SK-N-SH (cell line): ENCODE results near the gene TBCD. TPM values are rescaled to one million over a fixed set of nuclear protein-coding genes. Genes with fewer than 3 reads are reported as not detected.

Source experiments
- CTCF ChIA-PET: fragments of 300-600, 350-600 bp; formaldehyde crosslinking; extraction: SDS; loops from one replicate; lab custom pipeline; 2021; lab: Yijun Ruan, JAX
- POLR2A ChIA-PET: fragments of 350-600 bp; sonication (Branson Sonifier 250); formaldehyde crosslinking; extraction: SDS; loops from one replicate; lab custom pipeline; 2020; ENCODE audit warnings: antibody characterized with exemption, inconsistent platforms; lab: Yijun Ruan, JAX
- DNase-seq: peaks from one replicate; pipeline ENCODE4 v3.0.0; 2012
- H2AFZ ChIP-seq: fragments of 200-600 bp; sonication (generic); 2 replicates; pipeline ENCODE4 v1.8.1; 2016; ENCODE audit warnings: antibody characterized with exemption, mild to moderate bottlenecking, low read depth
- H3F3A ChIP-seq: fragments of 200-600 bp; sonication (generic); replicated peaks from 2 replicates; pipeline ENCODE3; 2016; ENCODE audit warnings: antibody characterized with exemption, mild to moderate bottlenecking; ENCODE audit not compliant: insufficient read depth
- H3K27ac ChIP-seq, 2 experiments: fragments of 200-500 bp in 1 of 2; fragments of 200-600 bp in 1 of 2; sonication (Bioruptor generic) in 1 of 2; sonication (generic), shearing (Covaris generic) in 1 of 2; 2 replicates each; pipeline versions ENCODE4 v1.5.1 to v1.6.1; 2014 to 2016; ENCODE audit warnings: low read depth in 2 of 2, inconsistent platforms in 1 of 2, low read length in 1 of 2, mild to moderate bottlenecking in 1 of 2, mixed read lengths in 1 of 2
- H3K27me3 ChIP-seq: fragments of 200-600 bp; sonication (generic), shearing (Covaris generic); 2 replicates; pipeline ENCODE4 v1.6.1; 2016; ENCODE audit warnings: mixed run types; ENCODE audit not compliant: insufficient read depth
- H3K36me3 ChIP-seq, 2 experiments: fragments of 200-500 bp in 1 of 2; fragments of 200-600 bp in 1 of 2; sonication (Bioruptor generic) in 1 of 2; sonication (generic) in 1 of 2; replicated peaks in 1 of 2; 2 replicates each; pipeline versions ENCODE3 to v1.5.1; 2014 to 2016; ENCODE audit warnings: low read length in 1 of 2, mild to moderate bottlenecking in 1 of 2; ENCODE audit not compliant: insufficient read depth in 2 of 2, control insufficient read depth in 1 of 2
- H3K4me1 ChIP-seq, 2 experiments: fragments of 200-500 bp in 1 of 2; fragments of 200-600 bp in 1 of 2; sonication (Bioruptor generic) in 1 of 2; sonication (generic), shearing (Covaris generic) in 1 of 2; 2 replicates each; pipeline versions ENCODE4 v1.5.1 to v1.6.1; 2014 to 2016; ENCODE audit warnings: low read depth in 1 of 2, low read length in 1 of 2, mixed run types in 1 of 2; ENCODE audit not compliant: insufficient read depth in 2 of 2, control insufficient read depth in 1 of 2
- H3K4me2 ChIP-seq: fragments of 200-600 bp; sonication (generic), shearing (Covaris generic); 2 replicates; pipeline ENCODE4 v1.6.1; 2017; ENCODE audit warnings: mixed run types
- H3K4me3 ChIP-seq, 2 experiments: fragments of 200-500 bp in 1 of 2; fragments of 200-600 bp in 1 of 2; sonication (Bioruptor generic) in 1 of 2; sonication (generic), shearing (Covaris generic) in 1 of 2; 2 replicates each; pipeline versions ENCODE4 v1.5.1 to v1.8.1; 2014 to 2016; ENCODE audit warnings: low read depth in 2 of 2, inconsistent platforms in 1 of 2, low read length in 1 of 2, mild to moderate bottlenecking in 1 of 2, mixed read lengths in 1 of 2, moderate library complexity in 1 of 2
- H3K79me2 ChIP-seq: fragments of 200-600 bp; sonication (generic); 2 replicates; pipeline ENCODE4 v1.8.1; 2017; ENCODE audit warnings: mild to moderate bottlenecking; ENCODE audit not compliant: insufficient read depth
- H3K9ac ChIP-seq: fragments of 200-600 bp; sonication (generic); 2 replicates; pipeline ENCODE4 v1.6.1; 2017; ENCODE audit warnings: mixed run types
- H3K9me2 ChIP-seq: fragments of 200-600 bp; sonication (generic); 2 replicates; pipeline ENCODE4 v1.6.1; 2017; ENCODE audit warnings: mixed run types
- H3K9me3 ChIP-seq: fragments of 200-600 bp; sonication (generic); 2 replicates; pipeline ENCODE4 v1.6.1; 2017; ENCODE audit warnings: mixed run types, mild to moderate bottlenecking, moderate library complexity
- H4K20me1 ChIP-seq: fragments of 200-600 bp; sonication (generic); 2 replicates; pipeline ENCODE4 v1.6.1; 2017; ENCODE audit warnings: mild to moderate bottlenecking, mixed run types; ENCODE audit not compliant: insufficient read depth
- ELF1 ChIP-seq: IDR thresholded peaks from 2 replicates; pipeline ENCODE4 v1.4.0; 2012
- EP300 ChIP-seq, 2 experiments: IDR thresholded peaks; 2 replicates each; pipeline versions ENCODE4 v1.4.0 to v1.6.1; 2012; ENCODE audit warnings: borderline replicate concordance in 1 of 2, low read depth in 1 of 2, low read length in 1 of 2
- FOXJ3 ChIP-seq: sonication (generic); formaldehyde crosslinking; IDR thresholded peaks from 2 replicates; pipeline ENCODE4 v1.5.1; 2020; ENCODE audit warnings: mild to moderate bottlenecking, missing genetic modification reagents
- GABPA ChIP-seq: IDR thresholded peaks from 2 replicates; pipeline ENCODE4 v1.4.0; 2012; ENCODE audit warnings: low read depth, mild to moderate bottlenecking
- GATA2 ChIP-seq: sonication (generic); formaldehyde crosslinking; IDR thresholded peaks from 2 replicates; pipeline ENCODE4 v1.5.0; 2020; ENCODE audit warnings: mild to moderate bottlenecking, missing genetic modification reagents
- NRF1 ChIP-seq: IDR thresholded peaks from 2 replicates; pipeline ENCODE4 v1.6.1; 2012; ENCODE audit warnings: low read depth, mild to moderate bottlenecking, low read length
- POLR2AphosphoS5 ChIP-seq: IDR thresholded peaks from 2 replicates; pipeline ENCODE4 v1.6.1; 2012; ENCODE audit warnings: low read depth, low read length
- RCOR1 ChIP-seq: fragments of 150-350 bp; IDR thresholded peaks from 2 replicates; pipeline ENCODE4 v1.6.1; 2017; ENCODE audit warnings: antibody characterized with exemption, low read length
- RFX5 ChIP-seq: IDR thresholded peaks from 2 replicates; pipeline ENCODE4 v1.6.1; 2012; ENCODE audit warnings: mild to moderate bottlenecking, improper control_type of control experiment, low read length
- RXRA ChIP-seq: IDR thresholded peaks from 2 replicates; pipeline ENCODE4 v1.4.0; 2012; ENCODE audit warnings: low read depth, mild to moderate bottlenecking, borderline replicate concordance
- SIN3A ChIP-seq: IDR thresholded peaks from 2 replicates; pipeline ENCODE4 v1.6.1; 2012; ENCODE audit warnings: low read depth, mild to moderate bottlenecking, low read length, moderate library complexity, borderline replicate concordance
- WGBS: methylation state at CpG from one replicate; pipeline ENCODE4 v1.1.6; 2017; ENCODE audit warnings: low lambda C conversion rate; 5-methylcytosine and 5-hydroxymethylcytosine counted together
- polyA plus RNA-seq, 3 experiments: library from polyadenylated mRNA; depleted of rRNA; stranded (reverse); fragments of >200 nt; gene quantifications; 2 replicates each; pipeline ENCODE4 v1.2.3, GENCODE V29; 2012
- TF ChIP-seq, protein P1 (sequence below): IDR thresholded peaks from 2 replicates; pipeline ENCODE4 v1.4.0; 2012; ENCODE audit warnings: low read depth, borderline replicate concordance
- TF ChIP-seq, protein P2 (sequence below): IDR thresholded peaks from 2 replicates; pipeline ENCODE4 v1.6.1; 2012; ENCODE audit warnings: mild to moderate bottlenecking, low read depth, low read length, moderate library complexity
- TF ChIP-seq, protein P3 (sequence below): fragments of 200-600 bp; sonication (generic); IDR thresholded peaks from 2 replicates; pipeline ENCODE4 v1.6.1; 2017; ENCODE audit warnings: antibody characterized with exemption, mild to moderate bottlenecking, moderate library complexity
- TF ChIP-seq, protein P4 (sequence below): IDR thresholded peaks from 2 replicates; pipeline ENCODE4 v1.4.0; 2012; ENCODE audit warnings: low read depth, borderline replicate concordance
- TF ChIP-seq, protein P5 (sequence below): fragments of 150-350 bp; IDR thresholded peaks from 2 replicates; pipeline ENCODE4 v1.6.1; 2017; ENCODE audit warnings: antibody characterized with exemption, low read length, low read depth, borderline replicate concordance

The TBCD gene
- polyA plus RNA-seq, 1 of the 3 experiments (the other 2 are of a cell fraction) = 107 TPM

DNA sequence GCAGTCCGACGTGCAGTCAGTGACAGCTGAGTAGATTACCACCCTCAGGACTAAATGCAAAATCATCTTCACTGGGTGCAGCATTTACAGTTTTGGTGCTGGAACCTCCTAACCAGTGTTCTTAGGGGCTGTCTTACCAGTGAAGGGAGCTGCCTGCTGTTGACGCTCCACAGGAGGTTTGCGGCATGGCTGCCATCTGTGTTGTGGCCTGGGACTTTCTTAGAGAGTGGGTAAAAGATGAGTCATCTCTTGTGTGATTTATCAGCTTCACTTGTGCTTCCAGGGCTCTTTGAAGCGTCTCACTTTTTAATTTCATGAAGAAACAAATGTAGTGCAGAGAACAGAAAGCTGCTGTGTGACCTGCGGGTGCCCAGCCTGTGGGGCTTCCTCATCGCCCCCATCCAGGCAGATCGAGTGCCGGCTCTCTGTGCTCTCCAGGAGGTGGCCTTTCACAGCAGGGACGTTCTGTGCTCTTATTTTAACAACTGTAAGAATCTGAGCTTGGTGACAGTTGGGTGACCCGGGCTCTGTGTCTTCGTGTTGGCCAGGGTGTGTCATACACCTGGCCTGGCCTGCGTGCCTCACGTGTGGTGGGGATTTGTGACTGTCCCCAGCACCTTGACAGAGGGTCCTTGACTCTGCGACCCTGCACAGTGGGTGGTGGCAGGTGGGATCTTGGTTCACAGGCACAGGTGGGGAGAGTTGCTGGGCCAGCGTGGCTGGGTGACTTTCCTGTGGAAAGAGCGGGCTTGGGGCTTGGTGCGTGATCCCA is 112.3 kb downstream of the TBCD start (continued):
- TF ChIP-seq, protein P1, sequence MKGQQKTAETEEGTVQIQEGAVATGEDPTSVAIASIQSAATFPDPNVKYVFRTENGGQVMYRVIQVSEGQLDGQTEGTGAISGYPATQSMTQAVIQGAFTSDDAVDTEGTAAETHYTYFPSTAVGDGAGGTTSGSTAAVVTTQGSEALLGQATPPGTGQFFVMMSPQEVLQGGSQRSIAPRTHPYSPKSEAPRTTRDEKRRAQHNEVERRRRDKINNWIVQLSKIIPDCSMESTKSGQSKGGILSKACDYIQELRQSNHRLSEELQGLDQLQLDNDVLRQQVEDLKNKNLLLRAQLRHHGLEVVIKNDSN = no peak
- TF ChIP-seq FOXJ3 (CRISPR knock-in tag) (no peak), EP300 (IDR thresholded peaks at IDR 0.05; ENCODE audit: borderline replicate concordance in 1 of 2, low read depth in 1 of 2, low read length in 1 of 2) (no peak), RFX5 (no peak), SIN3A (peak; percentile 82; the same call in 1 of the 2 replicates), GABPA (no peak), ELF1 (no peak)
- TF ChIP-seq, protein P2, sequence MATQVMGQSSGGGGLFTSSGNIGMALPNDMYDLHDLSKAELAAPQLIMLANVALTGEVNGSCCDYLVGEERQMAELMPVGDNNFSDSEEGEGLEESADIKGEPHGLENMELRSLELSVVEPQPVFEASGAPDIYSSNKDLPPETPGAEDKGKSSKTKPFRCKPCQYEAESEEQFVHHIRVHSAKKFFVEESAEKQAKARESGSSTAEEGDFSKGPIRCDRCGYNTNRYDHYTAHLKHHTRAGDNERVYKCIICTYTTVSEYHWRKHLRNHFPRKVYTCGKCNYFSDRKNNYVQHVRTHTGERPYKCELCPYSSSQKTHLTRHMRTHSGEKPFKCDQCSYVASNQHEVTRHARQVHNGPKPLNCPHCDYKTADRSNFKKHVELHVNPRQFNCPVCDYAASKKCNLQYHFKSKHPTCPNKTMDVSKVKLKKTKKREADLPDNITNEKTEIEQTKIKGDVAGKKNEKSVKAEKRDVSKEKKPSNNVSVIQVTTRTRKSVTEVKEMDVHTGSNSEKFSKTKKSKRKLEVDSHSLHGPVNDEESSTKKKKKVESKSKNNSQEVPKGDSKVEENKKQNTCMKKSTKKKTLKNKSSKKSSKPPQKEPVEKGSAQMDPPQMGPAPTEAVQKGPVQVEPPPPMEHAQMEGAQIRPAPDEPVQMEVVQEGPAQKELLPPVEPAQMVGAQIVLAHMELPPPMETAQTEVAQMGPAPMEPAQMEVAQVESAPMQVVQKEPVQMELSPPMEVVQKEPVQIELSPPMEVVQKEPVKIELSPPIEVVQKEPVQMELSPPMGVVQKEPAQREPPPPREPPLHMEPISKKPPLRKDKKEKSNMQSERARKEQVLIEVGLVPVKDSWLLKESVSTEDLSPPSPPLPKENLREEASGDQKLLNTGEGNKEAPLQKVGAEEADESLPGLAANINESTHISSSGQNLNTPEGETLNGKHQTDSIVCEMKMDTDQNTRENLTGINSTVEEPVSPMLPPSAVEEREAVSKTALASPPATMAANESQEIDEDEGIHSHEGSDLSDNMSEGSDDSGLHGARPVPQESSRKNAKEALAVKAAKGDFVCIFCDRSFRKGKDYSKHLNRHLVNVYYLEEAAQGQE = 0 out of 2 replicates have a peak, but pooled peaks have one; percentile 18

DNA sequence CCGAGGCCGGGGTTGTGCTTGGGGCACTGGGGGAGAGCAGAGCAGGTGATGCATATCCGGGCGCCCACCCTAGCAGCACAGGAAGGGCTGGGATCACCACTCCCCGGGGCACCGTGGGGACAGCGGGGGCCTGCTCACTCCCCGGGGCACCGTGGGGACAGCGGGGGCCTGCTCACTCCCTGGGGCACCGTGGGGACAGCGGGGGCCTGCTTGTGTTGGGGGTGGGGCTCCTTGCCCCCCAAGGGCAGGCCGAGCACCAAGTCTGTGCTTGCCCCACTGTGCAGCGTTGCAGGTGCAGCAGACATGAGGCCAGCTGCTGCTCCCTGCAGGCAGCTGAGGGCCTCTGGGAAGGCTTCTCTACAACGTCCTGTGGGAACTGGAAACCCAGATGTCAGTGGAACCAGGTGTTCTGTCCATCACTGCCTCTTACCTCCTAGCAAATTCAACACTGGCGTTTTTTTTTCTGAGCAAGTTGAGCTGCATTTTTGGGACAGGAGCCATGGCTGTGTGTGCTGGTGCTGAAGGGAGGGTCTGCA is 112.9 kb downstream of the TBCD start:
- Histone ChIP-seq H3K4me2 (peak overlapping the region; percentile 74; the same call in 1 of the 2 replicates), H3K36me3 (no peaks in the 10 kb centered on the region), H3K9me3 (no peaks in the 10 kb centered on the region), H3K27ac (peak overlapping the region; percentile 65 to 92; a peak in 2 of 4 replicates), H3F3A (peaks cover 6% of the 10 kb centered on the region)
- POLR2A ChIA-PET = no interaction called here
- TF ChIP-seq, protein P3, sequence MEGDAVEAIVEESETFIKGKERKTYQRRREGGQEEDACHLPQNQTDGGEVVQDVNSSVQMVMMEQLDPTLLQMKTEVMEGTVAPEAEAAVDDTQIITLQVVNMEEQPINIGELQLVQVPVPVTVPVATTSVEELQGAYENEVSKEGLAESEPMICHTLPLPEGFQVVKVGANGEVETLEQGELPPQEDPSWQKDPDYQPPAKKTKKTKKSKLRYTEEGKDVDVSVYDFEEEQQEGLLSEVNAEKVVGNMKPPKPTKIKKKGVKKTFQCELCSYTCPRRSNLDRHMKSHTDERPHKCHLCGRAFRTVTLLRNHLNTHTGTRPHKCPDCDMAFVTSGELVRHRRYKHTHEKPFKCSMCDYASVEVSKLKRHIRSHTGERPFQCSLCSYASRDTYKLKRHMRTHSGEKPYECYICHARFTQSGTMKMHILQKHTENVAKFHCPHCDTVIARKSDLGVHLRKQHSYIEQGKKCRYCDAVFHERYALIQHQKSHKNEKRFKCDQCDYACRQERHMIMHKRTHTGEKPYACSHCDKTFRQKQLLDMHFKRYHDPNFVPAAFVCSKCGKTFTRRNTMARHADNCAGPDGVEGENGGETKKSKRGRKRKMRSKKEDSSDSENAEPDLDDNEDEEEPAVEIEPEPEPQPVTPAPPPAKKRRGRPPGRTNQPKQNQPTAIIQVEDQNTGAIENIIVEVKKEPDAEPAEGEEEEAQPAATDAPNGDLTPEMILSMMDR = no peak
- no peak for TF ChIP-seq RXRA
- no peak for TF ChIP-seq POLR2AphosphoS5
- TF ChIP-seq, protein P4, sequence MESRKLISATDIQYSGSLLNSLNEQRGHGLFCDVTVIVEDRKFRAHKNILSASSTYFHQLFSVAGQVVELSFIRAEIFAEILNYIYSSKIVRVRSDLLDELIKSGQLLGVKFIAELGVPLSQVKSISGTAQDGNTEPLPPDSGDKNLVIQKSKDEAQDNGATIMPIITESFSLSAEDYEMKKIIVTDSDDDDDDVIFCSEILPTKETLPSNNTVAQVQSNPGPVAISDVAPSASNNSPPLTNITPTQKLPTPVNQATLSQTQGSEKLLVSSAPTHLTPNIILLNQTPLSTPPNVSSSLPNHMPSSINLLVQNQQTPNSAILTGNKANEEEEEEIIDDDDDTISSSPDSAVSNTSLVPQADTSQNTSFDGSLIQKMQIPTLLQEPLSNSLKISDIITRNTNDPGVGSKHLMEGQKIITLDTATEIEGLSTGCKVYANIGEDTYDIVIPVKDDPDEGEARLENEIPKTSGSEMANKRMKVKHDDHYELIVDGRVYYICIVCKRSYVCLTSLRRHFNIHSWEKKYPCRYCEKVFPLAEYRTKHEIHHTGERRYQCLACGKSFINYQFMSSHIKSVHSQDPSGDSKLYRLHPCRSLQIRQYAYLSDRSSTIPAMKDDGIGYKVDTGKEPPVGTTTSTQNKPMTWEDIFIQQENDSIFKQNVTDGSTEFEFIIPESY = no peak
- TF ChIP-seq EP300 (IDR thresholded peaks at IDR 0.05; ENCODE audit: borderline replicate concordance in 1 of 2, low read depth in 1 of 2, low read length in 1 of 2) = no peak
- TF ChIP-seq RCOR1 = no peak
- TF ChIP-seq, protein P5, sequence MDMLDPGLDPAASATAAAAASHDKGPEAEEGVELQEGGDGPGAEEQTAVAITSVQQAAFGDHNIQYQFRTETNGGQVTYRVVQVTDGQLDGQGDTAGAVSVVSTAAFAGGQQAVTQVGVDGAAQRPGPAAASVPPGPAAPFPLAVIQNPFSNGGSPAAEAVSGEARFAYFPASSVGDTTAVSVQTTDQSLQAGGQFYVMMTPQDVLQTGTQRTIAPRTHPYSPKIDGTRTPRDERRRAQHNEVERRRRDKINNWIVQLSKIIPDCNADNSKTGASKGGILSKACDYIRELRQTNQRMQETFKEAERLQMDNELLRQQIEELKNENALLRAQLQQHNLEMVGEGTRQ = no peak
- no peak for TF ChIP-seq GATA2
- TF ChIP-seq NRF1 = no peak
- TF ChIP-seq, all 33 proteins: peak for 0
- no peak overlapping the region for H3K9ac ChIP-seq
- H3K9me2 ChIP-seq = no peaks in the 10 kb centered on the region
- peaks cover 48% of the 10 kb centered on the region; the same call in 1 of the 2 replicates for H3K79me2 ChIP-seq
- CTCF ChIA-PET = interaction anchor here (0.7 to 5.1 kb wide), 5 partner anchors 22 to 91 kb away, joined by 3 to 26 read pairs (median 4); no protein-coding TSS in a partner anchor
- no peak overlapping the region for H3K4me3 ChIP-seq
- 76% methylated on average over 2 of the region's 16 CpGs for WGBS
- DNase-seq = no peak
- H3K4me1 ChIP-seq = peaks cover 36 to 60% of the 10 kb centered on the region in 2 experiments
- no peak overlapping the region for H2AFZ ChIP-seq
- H4K20me1 ChIP-seq = peaks cover 13% of the 10 kb centered on the region
- no peaks in the 10 kb centered on the region for H3K27me3 ChIP-seq
